HG02571 (cell line): ENCODE results near the gene AK1.
A peak's percentile ranks its signal among the peaks of the same experiment; 100 is the strongest.

Experiments
- ATAC-seq: cut with Tn5 transposase; IDR thresholded peaks from one replicate; pipeline ENCODE4 v1.9.1; 2021; ENCODE audit warnings: mild to moderate bottlenecking, moderate library complexity; ENCODE audit not compliant: unreplicated experiment

Gene AK1, protein sequence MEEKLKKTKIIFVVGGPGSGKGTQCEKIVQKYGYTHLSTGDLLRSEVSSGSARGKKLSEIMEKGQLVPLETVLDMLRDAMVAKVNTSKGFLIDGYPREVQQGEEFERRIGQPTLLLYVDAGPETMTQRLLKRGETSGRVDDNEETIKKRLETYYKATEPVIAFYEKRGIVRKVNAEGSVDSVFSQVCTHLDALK

DNA sequence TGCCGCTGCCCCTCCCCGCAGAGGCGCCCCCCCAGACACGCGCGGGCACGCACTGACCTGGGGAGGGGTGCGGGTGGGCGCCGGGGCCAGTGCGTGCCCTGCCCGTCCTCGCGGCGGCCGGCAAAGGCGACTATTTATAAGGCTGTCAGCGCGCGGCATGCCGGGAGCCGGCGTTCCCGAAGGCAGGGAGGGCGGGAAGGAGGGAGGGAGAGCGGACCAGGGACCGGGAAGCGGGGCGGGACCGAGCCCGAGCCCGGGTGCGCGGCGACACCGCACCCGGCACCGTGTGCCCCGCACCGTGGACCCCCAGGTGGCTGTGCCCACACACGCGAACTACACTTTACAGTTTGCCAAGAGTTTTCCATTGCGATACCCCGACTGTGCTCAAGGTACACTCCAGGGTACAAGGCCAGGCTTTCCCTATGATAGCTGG is at the start of gene AK1:
AK1 (minus strand) TSS at position 110 of the 433 bp plus-strand sequence. CDS start 3,058 bp downstream, outside the sequence.
- no peak for ATAC-seq

DNA sequence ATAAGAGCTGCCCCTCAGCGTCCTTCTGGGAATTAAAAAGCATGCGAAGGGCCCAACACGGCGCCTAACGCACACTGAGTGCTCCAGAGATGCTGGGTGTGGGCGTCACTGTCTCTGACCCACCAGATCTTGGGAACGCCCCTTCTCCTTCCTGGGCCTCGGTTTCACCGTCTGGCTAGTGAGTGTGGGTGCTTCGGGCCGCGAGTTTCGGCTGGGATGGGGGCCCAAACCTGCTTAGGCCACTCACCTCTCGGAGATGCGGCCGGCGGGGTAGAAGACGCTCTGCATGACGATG is 49.4 kb upstream of the AK1 start:
- no peak for ATAC-seq

DNA sequence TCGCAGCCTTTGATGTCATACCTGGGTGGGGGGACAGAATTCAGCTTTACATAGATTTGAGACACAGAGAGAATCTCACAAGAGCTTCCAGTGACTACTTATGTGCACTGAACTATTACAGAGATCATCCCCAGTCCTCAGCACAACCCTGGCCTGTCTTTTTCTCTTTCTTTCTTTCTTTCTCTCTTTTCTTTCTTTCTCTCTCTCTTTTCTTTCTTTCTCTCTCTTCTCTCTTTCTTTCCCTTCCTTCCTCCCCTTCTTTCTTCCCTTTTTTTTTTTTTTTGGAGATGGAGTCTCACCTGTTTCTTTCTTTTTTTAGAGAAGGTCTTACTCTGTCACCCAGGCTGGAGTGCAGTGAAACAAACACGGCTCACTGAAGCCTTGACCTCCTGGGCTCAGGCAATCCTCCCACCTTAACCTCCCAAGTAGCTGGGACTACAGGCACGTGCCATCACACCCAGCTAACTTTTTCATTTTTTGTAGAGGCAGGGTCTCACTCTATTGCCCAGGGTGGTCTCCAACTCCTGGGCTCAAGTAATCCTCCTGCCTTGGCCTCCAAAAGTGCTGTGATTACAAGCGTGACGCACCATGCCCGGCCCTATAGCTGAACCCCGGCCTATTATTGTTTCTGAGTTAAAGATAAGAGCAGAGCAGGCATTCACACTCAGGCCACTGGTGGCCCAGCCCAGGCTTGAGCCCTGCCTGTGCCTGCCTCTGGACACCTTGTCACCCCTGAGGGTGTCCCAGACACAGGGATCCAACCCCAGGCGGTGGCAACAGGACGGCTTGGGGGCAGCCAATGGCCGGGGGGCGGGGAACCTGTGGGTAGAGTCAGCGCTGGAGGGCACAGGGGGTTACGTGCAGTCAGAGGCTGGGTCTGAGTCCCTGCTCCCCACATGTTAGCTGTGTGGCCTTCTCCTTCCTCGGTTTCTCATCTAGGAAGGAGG is 48.8 kb upstream of the AK1 start:
- ATAC-seq = no peak

DNA sequence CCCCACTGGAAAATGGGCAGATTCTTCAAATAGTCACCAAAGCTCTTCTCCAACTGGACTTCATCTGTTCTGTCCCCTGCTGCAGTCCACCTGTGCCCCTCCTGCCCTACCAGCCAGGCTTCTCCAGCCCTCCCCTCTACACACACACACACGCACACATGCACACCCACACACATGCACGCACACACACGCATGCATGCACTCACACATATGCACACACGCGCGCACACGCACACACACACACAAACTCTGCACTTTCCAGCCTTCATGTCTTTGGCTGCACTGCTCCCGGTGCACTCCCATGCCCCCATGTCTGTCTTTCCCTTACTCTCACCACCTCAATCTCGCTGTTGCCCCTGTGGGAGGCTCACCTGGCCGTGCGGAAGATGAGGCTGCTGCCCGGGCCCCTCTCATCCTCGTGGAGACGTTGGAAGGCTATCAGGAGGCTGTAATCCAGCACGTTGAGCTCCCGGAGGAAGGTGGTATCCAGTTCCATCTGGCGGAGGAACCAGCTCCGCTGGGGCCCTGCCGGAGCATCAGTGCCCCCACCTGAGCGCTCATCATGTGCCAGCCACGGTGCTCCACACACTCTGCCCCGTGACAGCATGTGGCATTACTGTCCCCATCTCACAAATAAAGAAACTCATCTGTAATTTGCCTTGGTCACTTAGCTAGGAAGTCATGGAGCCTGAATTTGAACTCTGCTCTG is 47.4 kb upstream of the AK1 start:
- no peak for ATAC-seq

DNA sequence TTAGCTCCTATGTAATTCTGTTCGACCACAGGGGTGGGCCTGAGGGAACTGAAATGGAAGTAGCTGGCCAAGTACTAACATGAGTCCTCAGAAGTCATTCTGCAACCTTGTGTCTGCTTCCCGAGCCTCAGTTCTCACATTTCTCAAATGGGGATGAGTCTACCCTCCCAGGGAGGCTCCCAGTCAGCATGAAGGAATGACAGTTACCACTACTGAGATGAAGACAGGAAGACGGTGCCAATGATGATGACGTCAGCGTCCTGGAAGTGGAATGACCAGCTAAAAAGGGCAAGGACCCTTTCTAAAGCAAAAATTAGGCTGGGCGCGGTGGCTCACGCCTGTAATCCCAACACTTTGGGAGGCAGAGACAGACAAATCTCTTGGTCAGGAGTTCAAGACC is 46.3 kb upstream of the AK1 start:
- ATAC-seq = no peak

DNA sequence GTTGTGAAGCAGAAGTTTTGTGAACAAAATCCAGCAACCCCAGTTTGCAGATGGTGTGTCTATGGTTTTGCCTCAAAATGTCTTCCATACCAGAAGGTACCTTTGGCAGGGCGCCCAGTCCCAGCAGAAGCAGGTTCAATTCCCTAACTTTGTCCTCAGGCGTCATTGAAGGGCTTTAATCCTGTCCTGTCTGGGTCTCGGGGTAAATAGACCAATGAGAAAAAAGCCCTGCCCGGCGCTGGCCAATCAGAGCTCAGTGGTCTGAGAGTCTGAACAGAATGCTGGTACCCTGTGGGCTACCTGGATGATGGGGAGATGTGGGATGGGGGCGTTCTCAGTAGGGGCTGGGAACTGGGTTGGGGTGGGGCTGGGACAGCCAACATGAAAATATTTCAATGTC is 45.6 kb upstream of the AK1 start:
- ATAC-seq = no peak

DNA sequence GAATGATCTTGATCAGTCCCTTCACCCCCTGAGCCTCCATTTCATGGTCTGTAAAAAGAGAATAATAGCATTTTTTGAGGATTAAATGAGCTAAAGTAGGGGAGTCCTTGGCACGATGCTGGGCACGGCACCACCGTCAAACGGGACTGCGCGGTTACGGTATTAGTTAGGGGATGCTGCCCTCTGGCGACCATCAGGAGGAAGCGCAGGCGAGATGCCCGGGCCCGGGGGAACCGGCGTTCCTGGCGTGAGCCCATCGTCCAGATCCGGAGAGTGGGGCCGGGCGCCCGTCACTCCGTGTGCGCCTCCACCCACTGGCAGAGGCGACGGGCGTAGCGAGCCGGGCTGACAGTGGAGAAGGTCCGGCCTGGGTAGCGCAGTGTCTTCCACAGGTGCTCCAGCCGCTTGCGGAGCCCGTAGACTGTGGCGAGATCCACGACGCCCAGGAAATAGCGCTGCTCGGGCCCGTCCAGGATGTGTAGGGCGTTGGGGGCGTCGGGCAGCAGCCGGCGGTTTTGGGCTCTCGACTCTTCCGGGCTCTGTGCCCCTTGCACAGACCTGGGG is 44.2 kb upstream of the AK1 start:
- no peak for ATAC-seq

DNA sequence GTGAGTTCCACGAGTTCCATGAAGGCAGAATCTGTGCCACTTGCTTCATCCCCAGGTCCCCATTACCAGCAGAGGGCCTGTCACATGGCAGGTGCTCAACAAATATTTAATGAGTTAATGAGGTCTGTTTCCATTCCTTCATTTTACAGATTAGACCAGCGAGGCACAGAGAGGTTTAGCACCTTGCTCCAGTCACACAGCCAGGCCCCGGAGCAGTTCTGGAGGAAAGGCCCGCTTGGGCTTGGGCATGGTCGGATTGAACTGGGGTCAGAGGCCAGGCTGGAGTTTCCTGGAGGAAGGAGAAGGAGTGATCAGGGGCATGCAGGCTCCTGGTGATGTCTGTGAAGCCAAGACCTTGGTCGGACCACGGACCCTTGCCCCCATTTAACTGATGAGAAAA is 43.3 kb upstream of the AK1 start:
- no peak for ATAC-seq

DNA sequence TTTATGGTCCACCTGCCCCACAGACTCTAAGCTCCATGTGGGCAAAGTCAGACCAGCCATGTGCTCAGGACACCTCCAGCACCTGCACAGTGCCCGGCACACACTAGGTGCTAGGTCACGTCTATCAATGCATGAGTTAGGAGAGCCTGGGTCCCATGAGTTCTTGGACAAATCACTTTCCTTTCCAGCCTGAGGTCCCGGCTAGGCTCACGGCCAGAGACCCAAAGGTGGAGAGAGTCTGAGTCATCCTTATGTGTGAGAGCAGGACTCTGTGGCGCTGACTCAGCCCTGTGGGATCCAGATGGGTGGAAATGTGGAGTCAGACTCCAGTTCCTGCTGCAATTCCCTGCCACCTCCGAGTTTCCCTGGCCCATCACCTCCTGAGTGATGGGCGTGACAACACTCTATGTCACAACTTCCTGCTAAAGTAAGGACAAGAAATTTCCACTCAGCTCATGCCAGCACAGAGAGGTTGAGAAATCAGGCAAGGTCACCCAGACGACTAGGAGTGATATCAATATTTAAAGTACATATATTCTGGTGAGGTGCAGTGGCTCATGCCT is 41.9 kb upstream of the AK1 start:
- no peak for ATAC-seq

DNA sequence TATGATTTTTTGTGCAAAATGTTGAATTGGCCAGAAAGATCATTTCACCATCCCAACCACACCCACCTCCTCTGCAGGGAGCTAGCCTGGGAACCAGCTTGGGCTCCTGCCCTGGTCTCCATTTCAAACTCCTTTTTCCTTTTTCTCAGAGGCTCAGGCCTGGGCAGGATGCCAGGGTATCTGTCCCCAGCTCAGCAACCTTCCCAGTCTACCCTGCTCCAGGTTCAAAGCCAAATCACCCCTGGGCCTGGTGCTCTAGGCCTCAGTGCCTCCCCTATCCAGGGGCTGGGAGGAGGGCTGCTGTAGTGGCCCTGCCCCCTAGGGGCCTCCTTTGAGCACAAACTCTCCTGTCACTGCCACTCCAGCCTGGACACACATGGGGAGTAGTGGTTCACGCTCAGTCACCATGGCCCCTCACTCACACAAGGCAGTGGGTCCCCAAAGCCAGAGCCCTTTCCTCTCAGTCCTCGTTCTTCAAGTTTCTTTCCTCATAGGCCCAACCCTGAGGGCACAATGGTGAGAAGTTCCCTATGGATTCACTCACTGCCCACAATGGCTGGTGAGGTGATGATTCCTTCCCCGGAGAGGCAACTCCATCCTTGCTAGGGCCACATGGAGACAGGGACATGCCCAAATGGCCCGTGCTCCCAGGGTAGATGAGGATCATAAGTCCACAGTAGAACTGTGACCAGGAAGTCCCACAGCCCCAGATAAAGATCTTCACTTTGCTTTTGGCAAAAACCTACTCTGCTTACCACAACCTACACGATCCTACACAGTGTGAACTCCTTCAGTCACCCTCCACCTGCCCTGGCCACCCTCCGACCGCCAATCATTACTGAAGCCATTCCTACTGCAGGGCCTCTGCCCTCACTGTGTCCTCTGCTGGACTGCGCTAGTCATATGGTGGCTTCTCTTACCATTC is 41.0 kb upstream of the AK1 start:
- no peak for ATAC-seq

DNA sequence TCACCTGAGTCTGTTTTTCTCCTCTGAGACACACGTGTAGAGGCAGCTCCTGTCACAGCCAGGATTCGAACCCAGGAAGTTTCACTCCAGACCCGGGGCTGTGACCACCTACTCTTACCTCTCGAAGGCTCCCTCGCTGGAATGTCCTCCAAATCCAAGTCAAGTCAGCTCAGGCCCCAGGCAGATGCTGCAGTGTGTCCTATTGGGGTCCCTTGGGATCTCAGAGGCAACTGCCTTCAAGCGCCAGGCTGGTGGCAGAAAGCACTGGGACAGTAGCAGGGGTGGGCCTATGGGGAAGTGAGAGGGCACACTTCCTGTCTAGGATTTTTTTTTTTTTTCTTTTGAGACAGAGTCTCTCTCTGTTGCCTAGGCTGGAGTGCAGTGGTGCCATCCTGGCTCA is 40.1 kb upstream of the AK1 start:
- no peak for ATAC-seq

DNA sequence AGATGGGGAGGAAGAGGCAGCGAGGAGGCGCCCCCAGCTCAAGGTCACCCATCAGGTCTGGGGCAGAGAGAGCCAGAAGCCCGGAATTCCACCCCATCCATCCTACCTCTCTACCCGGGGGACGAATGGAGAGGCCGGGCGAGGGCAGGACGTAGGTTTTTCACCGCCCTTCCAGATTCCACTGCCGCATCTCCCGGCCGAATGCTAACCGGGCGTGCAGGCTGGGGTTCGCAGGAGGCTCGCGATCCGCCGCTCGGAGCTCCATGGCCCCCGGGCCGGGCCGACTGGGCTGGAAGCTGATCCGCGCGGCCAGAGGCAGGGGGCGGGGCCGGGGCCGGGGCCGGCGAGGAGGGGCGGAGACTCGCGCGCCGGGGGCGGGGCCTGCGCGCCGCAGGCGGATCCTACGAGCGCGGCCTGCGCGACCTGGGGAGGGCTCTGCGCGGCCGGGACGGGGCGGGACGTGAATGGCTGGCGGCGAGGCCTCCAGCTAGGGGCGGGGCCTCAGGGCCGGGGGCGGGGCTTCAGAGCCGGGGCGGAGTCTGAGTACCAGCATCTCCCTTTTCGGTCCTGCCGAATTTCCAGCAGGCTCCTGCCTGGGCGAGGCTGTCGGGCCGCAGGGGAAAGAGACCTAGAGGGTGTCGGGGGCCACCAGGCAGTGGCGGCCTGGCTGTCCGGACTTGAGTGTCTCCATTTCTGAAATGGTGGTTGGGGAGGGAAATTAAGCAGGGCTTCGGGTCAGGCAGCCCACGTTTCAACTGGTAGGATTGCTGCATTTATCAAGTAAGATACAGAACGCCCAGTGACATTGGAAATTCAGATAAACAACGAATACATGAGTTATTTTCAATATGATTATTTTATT is 39.5 kb upstream of the AK1 start, which contains the start of gene ST6GALNAC4:
ST6GALNAC4 (minus strand) TSS at position 322 of the 862 bp plus-strand sequence. CDS start 622 bp downstream, outside the sequence.
- peak; percentile 65 for ATAC-seq

DNA sequence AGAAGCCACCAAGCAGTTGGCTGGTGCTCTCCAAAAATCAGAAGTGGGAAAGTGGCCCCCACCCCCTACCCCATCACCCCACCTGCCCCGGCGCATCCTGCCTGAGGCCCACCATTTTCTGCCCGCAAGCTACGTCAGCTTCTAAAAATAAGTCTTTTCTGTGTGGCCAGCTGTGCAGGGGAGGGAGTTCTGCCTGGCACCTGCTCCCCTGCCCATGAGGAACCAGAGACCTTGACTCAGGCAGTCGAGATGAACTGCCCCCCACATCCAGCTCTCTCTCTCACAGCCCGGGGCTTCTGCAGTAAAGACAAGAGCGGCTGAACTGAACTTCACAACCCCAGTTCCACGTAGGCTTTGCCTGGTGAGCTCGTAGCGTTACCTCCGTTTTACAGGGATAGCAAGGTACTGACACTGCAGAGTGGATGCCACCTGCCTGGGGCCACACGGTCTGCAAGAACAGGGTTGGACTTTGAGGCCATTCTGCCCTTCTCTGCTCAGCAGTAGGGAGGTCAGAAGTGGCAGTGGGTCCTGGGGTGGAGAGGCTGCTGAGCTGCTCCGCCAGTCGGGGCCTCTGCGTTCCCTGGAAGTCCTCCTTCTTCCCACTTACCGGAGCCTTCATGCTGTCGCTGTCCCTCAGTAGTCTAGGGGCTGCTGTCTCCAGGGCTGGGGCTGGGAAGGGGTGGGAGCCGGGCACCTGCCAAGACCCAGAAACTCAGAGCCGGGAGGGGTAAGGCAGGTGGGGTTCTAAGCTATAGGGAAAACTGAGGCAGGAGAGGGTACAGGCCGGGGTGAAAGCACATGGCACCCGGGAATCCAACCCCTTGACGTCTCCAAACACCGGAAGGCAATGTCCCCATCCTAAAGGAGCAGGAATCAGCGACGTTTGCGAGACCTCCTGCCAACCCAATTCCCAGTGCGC is 38.6 kb upstream of the AK1 start:
- no peak for ATAC-seq

DNA sequence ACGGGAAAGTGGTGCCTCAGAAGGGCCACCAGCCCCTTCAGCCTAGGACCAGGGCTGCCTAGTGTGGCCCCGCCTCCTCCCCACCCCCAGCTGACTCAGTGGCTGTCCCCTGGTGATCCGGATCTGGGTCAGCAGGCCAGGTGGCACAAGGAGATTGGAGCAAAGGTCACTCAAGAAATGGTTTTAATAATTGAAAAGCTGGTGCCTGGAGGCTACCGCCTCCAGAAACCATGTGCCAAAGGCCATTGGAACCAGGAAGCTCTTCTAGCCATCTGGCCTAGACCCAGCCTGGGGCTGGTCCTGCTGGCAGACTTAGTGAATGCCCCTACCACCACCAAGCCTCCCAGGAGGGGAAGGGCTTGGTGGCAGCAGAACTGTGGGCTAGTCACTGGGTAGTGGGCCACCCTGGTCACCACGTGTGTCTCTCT is 37.9 kb upstream of the AK1 start:
- ATAC-seq = no peak

DNA sequence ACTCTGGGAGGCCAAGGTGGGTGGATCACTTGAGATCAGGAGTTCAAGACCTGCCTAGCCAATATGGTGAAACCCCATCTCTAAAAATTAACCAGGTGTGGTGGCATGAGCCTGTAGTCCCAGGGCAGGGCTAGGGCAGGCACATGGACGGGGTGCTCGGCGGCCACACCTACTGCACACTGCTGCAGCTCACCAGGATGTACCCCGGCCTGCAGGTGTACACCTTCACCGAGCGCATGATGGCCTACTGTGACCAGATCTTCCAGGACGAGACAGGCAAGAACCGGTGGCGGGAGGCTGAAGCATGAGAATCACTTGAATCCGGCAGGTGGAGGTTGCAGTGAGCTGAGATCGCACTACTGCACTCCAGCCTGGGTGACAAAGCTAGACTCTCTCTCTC is 36.2 kb upstream of the AK1 start:
- ATAC-seq = no peak

DNA sequence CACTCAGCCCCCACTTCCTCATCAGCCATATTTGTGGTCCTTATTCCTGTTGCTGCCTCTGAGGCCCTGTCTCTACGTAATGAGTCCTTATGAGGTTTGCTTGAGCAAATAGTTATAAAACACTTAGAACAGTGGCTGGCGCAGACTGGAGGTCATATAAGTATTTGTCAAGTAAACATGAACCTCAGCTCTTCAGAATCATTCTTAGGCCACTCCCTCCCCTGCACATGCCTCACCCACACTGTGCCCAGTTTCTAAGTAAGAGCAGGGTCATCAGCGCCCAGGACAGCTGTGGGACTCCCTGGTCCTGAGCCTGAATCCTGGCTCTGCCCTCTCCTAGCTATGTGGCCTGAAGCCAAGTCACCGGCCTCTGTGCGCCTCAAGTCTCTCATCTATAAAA is 35.4 kb upstream of the AK1 start:
- ATAC-seq = no peak

DNA sequence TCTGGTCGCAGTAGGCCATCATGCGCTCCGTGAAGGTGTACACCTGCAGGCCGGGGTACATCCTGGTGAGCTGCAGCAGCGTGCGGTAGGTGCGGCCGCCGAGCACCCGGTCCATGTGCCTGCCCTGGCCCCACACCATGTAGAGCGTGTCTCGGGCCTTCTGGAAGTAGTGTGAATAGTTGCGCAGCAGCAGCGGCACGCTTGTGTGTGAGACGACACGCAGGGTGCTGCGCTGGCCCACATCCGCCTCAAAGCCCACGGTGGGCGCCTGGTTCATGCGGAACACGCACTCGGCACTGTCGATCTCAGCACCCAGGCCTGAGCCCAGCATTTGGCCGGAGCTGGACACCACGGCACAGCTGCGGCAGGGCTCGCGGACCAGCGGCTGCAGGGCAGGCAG is 34.8 kb upstream of the AK1 start:
- ATAC-seq = no peak

DNA sequence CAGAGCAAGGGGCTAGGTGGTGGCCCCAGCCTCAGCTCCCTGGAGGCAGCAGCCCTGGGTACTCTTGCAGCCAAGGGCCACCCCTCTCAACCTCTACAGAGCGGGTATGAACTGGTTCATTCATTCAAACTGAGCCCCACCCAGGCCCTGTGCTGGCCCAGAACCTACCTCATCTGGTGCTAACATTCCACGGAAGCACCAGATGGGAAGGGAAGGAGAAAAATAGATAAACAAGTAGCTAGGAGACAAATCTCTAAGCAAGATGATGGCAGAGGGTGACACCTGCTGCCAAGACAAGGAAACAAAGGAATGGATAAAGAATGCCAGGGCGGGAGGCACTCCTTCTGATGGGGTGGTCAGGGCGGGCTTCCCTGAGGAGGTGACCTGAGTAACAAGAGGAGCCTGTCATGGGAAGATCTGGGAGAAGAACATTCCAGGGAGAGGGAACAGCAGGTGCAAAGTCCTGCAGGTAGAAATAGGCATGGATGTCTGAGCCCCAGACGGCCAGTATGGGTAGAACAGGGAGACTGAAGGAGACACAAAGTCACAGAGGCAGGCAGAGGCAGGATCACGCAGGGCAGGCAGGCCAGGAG is 33.2 kb upstream of the AK1 start:
- ATAC-seq = no peak
